HL-60/S4 treated with retinoic acid at 250 ng/mL for 4 days and 3 days (cell line): ENCODE results near the gene IL1F10.

Experiments
- in situ Hi-C: fragments of 300-500 bp; cut with MboI; formaldehyde crosslinking; loops from 2 replicates; pipeline ENCODE4 v1.7.0; 2022; ENCODE audit warnings: low sequenced_read_pairs

IL1F10 gene

GRCh38 chr2:113067681-113068080, at the start of gene IL1F10:
Gene IL1F10 (plus strand): TSS chr2:113067970. CDS start chr2:113072739, 4,769 bp downstream.
- in situ Hi-C loops: no loop called here

GRCh38 chr2:113018509-113018908, 49.3 kb upstream of the IL1F10 start:
- in situ Hi-C loops: no loop called here

- in situ Hi-C loops: no loop called here
Observed at GRCh38 chr2:113021312-113021711, 46.5 kb upstream of the IL1F10 start.

- in situ Hi-C loops: no loop called here
Observed at GRCh38 chr2:113024764-113025163, 43.0 kb upstream of the IL1F10 start.

- in situ Hi-C loops: no loop called here
Observed at GRCh38 chr2:113025737-113026136, 42.0 kb upstream of the IL1F10 start.

- in situ Hi-C loops: no loop called here
Observed at GRCh38 chr2:113027691-113028090, 40.1 kb upstream of the IL1F10 start.

GRCh38 chr2:113028112-113028511, 39.7 kb upstream of the IL1F10 start:
- in situ Hi-C loops: no loop called here

- in situ Hi-C loops: no loop called here
Observed at GRCh38 chr2:113032737-113033136, 35.0 kb upstream of the IL1F10 start.

- in situ Hi-C loops: no loop called here
Observed at GRCh38 chr2:113034016-113034415, 33.8 kb upstream of the IL1F10 start.

GRCh38 chr2:113036763-113037162, 31.0 kb upstream of the IL1F10 start:
- in situ Hi-C loops: no loop called here

- in situ Hi-C loops: no loop called here
Observed at GRCh38 chr2:113038291-113038690, 29.5 kb upstream of the IL1F10 start.

GRCh38 chr2:113039158-113039557, 28.6 kb upstream of the IL1F10 start:
- in situ Hi-C loops: no loop called here

- in situ Hi-C loops: no loop called here
Observed at GRCh38 chr2:113039719-113040118, 28.1 kb upstream of the IL1F10 start.

GRCh38 chr2:113041871-113042270, 25.9 kb upstream of the IL1F10 start:
- in situ Hi-C loops: no loop called here

GRCh38 chr2:113046465-113046864, 21.3 kb upstream of the IL1F10 start:
- in situ Hi-C loops: no loop called here

GRCh38 chr2:113050921-113051895, 16.6 kb upstream of the IL1F10 start:
- in situ Hi-C loops: no loop called here

- in situ Hi-C loops: no loop called here
Observed at GRCh38 chr2:113052396-113052917, 15.3 kb upstream of the IL1F10 start, which contains the start of gene IL36B. Gene IL36B (minus strand): TSS chr2:113052867.

GRCh38 chr2:113053666-113054065, 14.1 kb upstream of the IL1F10 start:
- in situ Hi-C loops: no loop called here

- in situ Hi-C loops: no loop called here
Observed at GRCh38 chr2:113054066-113054465, 13.7 kb upstream of the IL1F10 start.

GRCh38 chr2:113056521-113056920, 11.2 kb upstream of the IL1F10 start:
- in situ Hi-C loops: no loop called here

- in situ Hi-C loops: no loop called here
Observed at GRCh38 chr2:113057117-113057516, 10.7 kb upstream of the IL1F10 start.

GRCh38 chr2:113058411-113058994, 9.3 kb upstream of the IL1F10 start:
- in situ Hi-C loops: no loop called here
